GM18873 (cell line): Measurements from ENCODE around the gene NUFIP1.
"Not testable (repeated sequence)": the region's sequence is repeated elsewhere in the genome, so short reads cannot be mapped to it uniquely, and the experiment has no call there.

Experiments
- ATAC-seq: cut with Tn5 transposase; IDR thresholded peaks from one replicate; pipeline ENCODE4 v1.9.1; 2021; ENCODE audit warnings: mild to moderate bottlenecking, moderate library complexity, moderate number of reproducible peaks; ENCODE audit not compliant: unreplicated experiment, low FRiP score

The NUFIP1 gene

GRCh38 chr13:44989071-44989889 lies at the start of gene NUFIP1, which contains the start of gene GPALPP1:
NUFIP1 (minus strand) TSS chr13:44989471; CDS start chr13:44989436, 35 bp downstream.
GPALPP1 (plus strand) TSS chr13:44989538; CDS start chr13:44989655, 117 bp downstream.
- ATAC-seq, result peak; percentile 95

GRCh38 chr13:45036206-45036605 lies 46.9 kb upstream of the NUFIP1 start:
- no peak for ATAC-seq

GRCh38 chr13:45034342-45034741 lies 45.1 kb upstream of the NUFIP1 start:
- ATAC-seq, result no peak

- no peak for ATAC-seq
Observed at GRCh38 chr13:45024847-45025246, 35.6 kb upstream of the NUFIP1 start.

- no peak for ATAC-seq
Observed at GRCh38 chr13:45021250-45021649, 32.0 kb upstream of the NUFIP1 start.

- ATAC-seq, result not testable (repeated sequence)
Observed at GRCh38 chr13:45019981-45020380, 30.7 kb upstream of the NUFIP1 start.

GRCh38 chr13:45016792-45017425 lies 27.6 kb upstream of the NUFIP1 start:
- ATAC-seq, result no peak

GRCh38 chr13:45015300-45015699 lies 26.0 kb upstream of the NUFIP1 start:
- ATAC-seq, result no peak

GRCh38 chr13:45011198-45011597 lies 21.9 kb upstream of the NUFIP1 start:
- ATAC-seq, result no peak

GRCh38 chr13:45007823-45008222 lies 18.6 kb upstream of the NUFIP1 start:
- no peak for ATAC-seq

GRCh38 chr13:45007225-45007624 lies 18.0 kb upstream of the NUFIP1 start:
- no peak for ATAC-seq

GRCh38 chr13:45004096-45004495 lies 14.8 kb upstream of the NUFIP1 start:
- no peak for ATAC-seq

GRCh38 chr13:45003417-45003816 lies 14.1 kb upstream of the NUFIP1 start:
- no peak for ATAC-seq

- no peak for ATAC-seq
Observed at GRCh38 chr13:44989941-44990340, 670 bp upstream of the NUFIP1 start.

GRCh38 chr13:44978328-44978727 lies 10.9 kb downstream of the NUFIP1 start:
- ATAC-seq, result no peak

- ATAC-seq, result no peak
Observed at GRCh38 chr13:44976949-44977583, 12.2 kb downstream of the NUFIP1 start.

GRCh38 chr13:44976196-44976595 lies 13.1 kb downstream of the NUFIP1 start:
- no peak for ATAC-seq

GRCh38 chr13:44974056-44974793 lies 15.0 kb downstream of the NUFIP1 start:
- peak; percentile 37 for ATAC-seq

- no peak for ATAC-seq
Observed at GRCh38 chr13:44972956-44973581, 16.2 kb downstream of the NUFIP1 start.
